Erythroblast (primary cell): Measurements from ENCODE around the gene HELB.

ENCODE experiments used
- GATA1 ChIP-seq: IDR thresholded peaks from 2 replicates; pipeline ENCODE4 v1.6.1; 2011; ENCODE audit warnings: low read depth, mild to moderate bottlenecking, control low read depth, low read length, moderate library complexity
- POLR2A ChIP-seq: IDR thresholded peaks from 2 replicates; pipeline ENCODE4 v1.6.1; 2011; ENCODE audit warnings: mild to moderate bottlenecking, low read length

DNA sequence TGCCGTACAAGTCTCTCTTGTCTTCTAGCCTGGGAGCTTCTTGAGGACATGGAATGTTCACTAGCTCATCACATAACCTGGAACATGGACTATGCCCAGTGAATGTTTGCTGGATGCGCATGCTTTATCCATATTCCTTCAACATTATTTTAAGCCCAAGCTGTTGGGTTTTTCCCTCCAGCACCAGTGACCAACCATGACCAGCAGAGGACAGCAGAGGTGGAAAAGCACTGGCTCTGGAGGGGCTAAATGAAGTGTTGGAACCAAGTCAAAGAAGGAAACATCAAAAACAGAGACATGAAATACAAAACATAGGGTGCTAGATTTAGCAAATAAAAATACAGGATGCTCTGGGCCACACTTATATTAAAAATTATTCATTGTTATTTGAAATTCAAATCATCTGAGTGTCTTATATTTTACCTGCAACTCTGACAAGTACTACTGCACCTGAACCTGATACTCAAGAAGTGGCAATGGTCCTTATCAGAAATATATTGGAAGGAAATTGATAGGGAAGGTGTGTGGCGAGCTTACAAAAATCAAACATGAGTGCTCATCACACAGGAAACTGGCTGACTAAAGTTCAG, 23.1 kb upstream of the HELB start:
- TF ChIP-seq POLR2A (no peak), GATA1 (no peak)
